Ammon's horn (tissue), 1 donor: ENCODE data around the gene CAPN12.
"Not testable (repeated sequence)": the region's sequence is repeated elsewhere in the genome, so short reads cannot be mapped to it uniquely, and the experiment has no call there.

ENCODE experiments used
- DNase-seq: peaks from one replicate; pipeline ENCODE4 v3.0.0-alpha.2; 2016; ENCODE audit warnings: low spot score

CAPN12 gene, protein sequence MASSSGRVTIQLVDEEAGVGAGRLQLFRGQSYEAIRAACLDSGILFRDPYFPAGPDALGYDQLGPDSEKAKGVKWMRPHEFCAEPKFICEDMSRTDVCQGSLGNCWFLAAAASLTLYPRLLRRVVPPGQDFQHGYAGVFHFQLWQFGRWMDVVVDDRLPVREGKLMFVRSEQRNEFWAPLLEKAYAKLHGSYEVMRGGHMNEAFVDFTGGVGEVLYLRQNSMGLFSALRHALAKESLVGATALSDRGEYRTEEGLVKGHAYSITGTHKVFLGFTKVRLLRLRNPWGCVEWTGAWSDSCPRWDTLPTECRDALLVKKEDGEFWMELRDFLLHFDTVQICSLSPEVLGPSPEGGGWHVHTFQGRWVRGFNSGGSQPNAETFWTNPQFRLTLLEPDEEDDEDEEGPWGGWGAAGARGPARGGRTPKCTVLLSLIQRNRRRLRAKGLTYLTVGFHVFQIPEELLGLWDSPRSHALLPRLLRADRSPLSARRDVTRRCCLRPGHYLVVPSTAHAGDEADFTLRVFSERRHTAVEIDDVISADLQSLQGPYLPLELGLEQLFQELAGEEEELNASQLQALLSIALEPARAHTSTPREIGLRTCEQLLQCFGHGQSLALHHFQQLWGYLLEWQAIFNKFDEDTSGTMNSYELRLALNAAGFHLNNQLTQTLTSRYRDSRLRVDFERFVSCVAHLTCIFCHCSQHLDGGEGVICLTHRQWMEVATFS

DNA sequence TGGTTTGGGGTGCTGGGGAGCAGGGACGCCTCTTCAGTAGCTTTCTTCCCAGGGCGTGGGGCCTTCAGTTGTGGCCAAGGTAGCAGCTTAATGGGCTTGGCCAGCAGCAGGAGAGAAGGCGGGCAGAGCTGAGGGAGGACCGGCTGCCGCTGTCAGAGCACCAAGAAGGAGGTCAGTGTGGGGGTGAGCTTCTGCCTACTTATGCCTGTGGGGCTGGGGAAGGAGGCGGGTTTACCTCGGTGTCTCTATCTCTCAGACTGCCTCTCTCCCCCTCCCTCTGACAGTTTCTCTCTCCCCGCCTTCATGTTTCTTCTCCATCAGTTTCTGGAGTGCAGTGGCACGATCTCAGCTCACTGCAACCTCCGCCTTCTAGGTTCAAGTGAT is at the start of gene CAPN12:
TSS of gene CAPN12 (minus strand) at position 177 of the 384 bp plus-strand sequence. CDS start 309 bp downstream, outside the sequence.
- DNase-seq = no peak

DNA sequence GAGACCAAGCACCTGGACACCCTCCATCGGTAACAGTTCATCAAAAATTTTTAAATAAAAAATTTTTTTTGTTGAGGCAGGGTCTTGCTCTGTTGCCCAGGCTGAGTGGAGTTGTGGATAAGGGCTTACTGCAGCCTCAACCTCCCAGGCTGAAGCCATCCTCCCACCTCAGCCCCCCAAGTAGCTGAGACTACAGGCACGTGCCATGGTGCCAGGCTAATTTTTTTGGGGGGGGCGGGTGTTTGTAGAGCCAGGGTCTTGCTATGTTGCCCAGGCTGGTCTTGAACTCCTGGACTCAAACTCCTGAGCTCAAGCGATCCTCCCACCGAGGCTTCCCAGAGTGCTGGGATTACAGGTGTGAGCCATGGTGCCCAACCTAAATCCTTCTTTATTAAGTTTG is 49.4 kb upstream of the CAPN12 start:
- no peak for DNase-seq

DNA sequence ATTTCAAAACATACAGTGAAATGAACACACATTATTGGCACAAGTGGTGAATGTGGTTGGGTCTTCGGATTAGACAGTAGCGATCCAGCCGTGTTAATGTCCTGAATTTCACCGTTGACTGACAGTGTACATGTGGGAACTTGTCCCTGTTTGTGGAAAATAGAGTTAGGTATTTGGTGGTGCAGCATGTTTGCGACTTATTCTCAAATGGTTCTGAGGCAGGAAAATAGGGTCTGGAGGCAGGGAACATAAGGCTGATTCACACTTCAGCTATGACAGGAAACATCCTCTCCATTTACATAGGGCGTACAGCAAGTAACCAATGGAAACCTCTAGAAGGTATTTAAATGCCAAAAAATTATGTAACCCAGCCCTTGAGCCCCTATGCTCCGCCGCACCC is 48.9 kb upstream of the CAPN12 start:
- DNase-seq = no peak

DNA sequence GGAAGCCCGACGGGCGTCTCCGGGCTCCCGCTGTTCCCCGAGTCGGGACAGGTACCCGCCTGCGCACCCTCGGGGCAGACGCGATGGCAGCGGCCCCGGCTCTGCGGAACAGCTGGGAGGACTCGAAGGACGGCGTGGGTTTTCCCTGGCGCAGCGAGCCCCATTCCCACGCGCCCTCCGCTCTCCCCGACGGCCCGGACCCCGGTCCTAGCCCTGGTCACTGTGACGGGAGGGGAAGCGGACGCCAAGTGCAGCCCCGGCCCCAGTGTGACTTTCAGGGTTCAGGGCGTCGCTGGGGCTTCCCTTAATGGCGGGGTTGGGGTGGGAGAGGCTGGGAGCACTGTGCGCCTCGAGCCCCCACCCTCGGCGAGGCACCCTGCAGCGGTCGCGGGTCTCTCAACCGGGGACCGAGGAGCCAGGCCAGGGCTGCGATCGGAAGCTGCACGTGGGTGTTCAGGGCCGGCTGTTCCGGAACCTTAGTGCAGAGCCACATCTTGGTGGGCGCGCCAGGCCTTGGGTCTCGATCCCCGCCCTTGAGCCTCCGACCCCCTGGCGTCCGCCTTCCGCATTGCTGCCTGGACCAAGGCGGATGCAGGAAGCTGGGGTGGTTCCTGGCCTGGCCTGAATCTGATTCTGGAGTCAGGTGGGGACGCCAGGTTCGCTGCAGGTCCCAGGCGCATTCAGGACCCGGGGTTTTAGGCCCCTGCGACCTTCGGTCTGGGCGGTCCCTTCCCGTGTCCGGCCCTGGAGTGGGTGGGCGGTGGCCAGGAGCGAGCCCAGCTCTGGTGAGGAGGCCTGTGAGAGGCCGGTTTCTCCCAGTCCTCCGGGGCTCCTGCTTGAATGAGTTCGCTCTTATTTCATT is 48.2 kb upstream of the CAPN12 start:
- no peak for DNase-seq

DNA sequence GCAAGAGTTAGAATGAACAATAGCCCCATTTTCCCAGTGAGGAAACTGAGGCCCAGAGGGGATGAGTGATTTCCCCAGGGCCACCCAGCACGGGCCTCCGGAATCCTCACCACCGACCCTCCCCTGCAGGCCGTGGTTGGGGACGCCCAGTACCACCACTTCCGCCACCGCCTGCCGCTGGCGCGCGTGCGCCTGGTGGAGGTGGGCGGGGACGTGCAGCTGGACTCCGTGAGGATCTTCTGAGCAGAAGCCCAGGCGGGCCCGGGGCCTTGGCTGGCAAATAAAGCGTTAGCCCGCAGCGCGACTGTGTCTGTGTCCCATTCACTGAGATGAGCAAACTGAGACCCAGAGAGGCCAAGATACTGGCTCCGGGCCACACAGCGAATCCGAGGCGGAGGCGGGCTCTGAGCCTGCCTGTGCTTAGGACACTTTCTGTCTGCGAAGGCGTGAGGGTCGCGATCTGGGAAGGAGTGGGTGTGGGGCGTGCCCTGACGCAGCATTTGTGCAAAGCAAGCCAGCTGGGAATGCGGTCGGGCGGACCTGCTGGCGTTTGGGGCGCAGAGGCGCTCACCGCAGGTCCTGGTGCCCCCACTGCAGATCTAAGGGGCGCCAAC is 47.3 kb upstream of the CAPN12 start:
- not testable (repeated sequence) for DNase-seq

DNA sequence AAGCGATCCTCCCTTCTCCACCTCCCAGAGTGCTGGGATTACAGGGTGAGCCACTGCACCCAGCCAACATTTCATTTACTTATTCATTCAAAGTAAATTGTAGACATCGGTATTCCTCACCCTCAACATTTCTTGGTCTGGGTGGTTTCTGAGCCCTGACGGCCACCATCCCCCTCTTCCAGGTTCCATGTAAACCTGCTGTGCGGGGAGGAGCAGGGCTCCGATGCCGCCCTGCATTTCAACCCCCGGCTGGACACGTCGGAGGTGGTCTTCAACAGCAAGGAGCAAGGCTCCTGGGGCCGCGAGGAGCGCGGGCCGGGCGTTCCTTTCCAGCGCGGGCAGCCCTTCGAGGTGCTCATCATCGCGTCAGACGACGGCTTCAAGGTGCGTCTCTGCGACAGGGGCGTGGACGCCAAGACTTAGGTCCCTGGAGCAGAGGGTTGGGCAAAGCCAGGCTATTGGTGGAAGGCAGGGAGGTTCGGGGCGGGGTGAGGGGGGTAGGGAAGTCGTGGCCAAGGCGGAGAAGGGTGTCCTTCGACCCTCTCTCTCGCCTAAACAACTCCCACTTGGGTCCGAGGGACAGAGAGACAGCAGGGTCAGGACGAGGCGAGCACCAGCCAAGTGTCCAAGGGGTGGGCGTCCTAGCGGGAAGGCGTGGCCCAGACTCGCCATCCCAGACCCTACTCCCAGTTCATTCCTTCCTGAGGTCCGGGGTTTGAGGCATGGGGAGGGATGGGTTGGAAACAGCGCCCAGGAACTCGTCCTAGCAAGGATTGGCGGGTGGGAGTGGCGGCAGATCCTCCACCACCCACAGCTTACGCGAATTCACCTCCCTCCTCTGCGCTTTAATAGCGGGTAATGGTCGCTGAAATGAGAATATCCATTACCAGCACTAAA is 46.5 kb upstream of the CAPN12 start:
- DNase-seq = not testable (repeated sequence)

DNA sequence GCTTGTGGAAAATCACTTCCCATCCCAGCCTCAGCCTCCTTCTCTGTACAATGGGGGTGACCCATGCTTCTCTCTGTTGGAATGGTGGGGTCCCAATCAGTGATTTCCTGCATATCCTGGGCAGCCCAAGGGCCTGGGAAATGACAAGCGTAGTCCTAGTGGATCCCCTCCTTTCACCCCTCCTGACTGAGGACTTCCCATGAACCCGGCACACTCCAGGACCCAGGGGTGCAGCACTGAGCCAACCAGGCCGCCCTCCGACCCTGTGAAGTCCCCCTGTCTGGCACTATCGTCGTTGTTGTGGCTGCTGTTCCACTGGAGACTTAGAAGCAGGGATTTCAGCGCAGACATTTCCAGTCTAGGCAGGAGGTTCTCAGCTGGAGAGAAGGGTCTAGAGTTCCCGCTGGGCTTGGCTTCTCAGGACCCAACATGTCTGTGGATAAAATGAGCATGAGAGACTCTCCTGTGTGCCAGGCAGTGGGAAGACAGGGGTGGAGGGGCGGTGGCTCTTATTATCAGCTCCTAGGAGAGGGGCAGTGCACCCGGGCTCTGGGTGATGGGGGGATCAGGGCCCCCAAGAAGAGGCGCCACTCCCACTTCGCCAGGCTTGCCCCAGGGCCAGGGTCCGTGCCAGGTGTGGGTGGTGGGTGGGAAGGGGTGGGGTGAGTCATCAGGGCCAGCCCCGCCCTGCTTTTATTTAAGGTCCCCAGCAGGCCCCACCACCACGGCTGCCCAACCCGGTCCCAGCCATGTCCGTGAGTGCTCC is 44.4 kb upstream of the CAPN12 start, which contains the start of gene LGALS7B:
TSS of gene LGALS7B (plus strand) at position 723 of the 766 bp plus-strand sequence. CDS start at position 750, 27 bp downstream.
- no peak for DNase-seq

DNA sequence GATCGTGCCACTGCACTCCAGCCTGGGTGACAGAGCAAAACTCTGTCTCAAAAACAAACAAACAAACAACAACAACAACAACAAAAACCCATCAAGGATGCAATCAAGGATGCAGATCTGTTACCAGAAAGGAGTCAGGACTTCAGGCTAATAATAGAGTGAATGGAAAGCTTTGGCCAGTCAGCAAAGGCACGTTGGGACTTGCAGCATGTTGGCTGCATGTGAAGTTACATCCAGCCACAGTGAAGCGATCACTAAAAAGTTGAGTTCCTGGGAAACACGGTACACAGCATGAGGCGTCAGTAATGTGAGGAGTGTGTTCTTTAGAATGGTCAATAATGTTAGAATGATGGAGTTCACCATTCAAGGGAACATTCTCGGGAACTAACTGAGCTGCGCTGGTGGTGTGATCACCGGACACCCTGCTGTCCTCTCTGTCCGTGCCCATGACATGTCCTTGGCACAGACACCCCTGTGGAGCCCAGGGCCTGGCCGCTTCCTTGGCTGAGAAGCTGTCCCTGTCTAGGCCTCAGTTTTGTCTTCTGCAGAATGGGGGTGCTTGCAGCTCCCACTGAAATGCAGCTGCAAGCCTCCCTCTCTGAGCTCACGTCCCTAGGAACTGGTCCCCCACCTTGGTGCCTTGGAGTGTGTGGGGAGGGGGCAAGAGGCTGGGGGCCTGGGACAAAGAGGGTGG is 42.4 kb upstream of the CAPN12 start:
- no peak for DNase-seq

DNA sequence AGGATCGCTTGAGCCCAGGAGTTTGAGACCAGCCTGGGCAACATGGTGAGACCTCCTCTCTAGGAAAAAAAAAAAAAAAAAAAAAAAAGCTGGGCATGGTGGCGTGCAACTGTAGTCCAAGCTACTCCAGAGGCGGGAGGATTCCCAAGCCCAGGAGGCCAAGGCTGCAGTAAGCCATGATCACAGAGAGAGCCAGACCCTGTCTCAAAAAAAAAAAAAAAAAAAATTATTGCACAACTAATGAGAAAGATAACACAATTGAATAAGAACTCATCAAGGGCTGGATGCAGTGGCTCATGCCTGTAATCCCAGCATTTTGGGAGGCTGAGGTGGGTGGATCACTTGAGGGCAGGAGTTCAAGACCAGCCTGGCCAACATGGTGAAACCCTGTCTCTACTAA is 41.8 kb upstream of the CAPN12 start:
- DNase-seq = not testable (repeated sequence)

DNA sequence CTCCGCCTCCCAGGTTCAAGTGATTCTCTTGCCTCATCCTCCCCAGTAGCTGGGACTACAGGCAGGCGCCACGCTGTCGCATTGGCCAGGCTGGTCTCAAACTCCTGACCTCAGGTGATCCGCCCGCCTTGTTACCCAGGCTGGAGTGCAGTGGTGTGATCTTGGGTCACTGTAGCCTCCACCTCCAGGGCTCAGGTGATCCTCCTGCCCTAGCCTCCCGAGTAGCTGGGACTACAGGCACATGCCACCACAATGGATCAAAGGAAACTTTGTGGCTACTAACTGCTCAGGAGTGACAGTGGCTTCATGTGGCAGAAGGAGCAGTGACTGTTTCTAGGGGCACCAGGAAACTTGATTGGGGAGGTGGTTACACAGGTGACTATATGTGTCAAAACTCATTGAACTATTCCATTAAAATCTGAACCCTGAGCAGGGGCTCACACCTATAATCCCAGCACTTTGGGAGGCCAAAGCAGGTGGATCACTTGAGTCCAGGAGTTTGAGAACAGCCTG is 41.0 kb upstream of the CAPN12 start:
- DNase-seq = no peak

DNA sequence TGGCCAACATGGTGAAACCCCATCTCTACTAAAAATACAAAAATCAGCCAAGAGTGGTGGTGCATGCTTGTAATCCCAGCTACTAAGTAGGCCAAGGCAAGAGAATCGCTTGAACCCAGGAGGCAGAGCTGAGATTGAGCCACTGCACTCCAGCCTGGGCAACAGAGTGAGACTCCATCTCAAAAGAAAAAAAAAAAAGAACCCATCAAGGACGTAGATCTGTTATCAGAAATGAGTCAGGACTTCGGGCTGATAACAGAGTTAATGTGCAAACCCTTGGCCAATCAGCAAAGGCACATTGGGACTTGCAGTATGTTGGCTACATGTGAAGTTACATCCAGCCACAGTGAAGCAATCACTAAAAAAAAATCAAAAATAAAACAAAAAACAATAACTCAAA is 40.0 kb upstream of the CAPN12 start:
- DNase-seq = no peak

DNA sequence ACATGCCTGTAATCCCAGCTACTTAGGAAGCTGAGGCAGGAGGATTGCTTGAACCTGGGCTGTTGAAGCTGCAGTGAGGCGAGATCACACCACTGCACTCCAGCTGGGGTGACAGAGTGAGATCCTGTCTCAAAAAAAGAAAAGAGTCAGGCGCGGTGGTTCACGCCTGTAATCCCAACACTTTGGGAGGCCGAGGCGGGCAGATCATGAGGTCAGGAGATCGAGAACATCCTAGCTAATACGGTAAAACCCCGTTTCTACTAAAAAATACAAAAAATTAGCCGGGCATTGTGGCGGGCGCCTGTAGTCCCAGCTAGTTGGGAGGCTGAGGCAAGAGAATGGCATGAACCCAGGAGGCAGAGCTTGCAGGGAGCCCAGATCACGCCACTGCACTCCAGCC is 37.9 kb upstream of the CAPN12 start:
- DNase-seq = not testable (repeated sequence)

DNA sequence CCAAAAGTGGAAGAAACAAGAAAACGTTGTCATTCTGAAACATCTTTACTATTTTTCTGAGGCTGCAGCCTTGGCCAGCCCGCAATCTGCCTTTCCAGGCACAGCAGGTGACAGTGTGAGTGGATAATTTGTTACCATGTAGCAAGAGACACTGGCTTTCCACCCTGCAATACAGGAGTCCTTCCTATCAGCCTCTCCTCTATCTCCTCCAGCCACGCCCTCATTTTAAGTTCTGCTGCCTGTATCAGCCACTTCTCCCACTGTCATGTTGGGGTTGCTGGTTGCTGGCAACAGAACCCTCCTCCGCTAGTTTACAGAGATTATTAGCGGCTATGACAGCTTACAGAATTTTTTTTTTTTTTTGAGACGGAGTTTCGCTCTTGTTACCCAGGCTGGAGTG is 36.8 kb upstream of the CAPN12 start:
- no peak for DNase-seq

DNA sequence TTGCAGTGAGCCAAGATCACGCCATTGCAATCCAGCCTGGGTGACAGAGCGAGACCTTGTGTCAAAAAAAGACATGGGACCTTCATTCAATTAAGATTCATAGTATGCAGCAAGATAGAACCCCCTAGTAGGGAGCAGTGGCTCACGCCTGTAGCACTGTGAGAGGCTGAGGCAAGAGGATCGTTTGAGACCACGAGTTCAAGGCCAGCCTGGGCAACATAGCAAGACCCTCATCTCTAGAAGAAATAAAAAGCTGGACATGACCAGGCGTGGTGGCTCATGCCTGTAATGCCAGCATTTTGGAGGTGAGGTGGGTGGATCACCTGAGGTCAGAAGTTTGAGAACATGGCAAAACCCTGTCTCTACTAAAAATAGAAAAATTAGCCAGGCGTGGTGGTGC is 36.2 kb upstream of the CAPN12 start:
- no peak for DNase-seq

DNA sequence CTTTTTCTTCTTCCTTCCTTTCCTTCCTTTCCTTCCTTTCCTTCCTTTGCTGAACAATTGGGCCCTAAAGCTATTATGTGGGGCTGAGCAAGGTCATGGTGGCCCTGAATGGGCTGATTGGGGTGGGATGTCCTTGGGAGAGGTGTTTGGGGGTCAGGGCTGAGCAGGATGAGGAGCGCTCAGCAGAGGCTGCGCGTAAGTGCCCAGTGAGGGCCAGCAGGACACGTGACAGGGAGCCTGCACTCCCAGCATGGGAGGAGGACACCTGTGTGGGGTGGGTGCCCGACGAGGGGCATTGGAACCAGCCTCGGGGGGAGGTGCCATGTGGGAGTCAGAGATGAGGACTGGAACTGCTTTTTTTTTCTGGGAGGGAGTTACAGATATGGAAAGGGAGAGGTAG is 34.5 kb upstream of the CAPN12 start:
- DNase-seq = no peak

DNA sequence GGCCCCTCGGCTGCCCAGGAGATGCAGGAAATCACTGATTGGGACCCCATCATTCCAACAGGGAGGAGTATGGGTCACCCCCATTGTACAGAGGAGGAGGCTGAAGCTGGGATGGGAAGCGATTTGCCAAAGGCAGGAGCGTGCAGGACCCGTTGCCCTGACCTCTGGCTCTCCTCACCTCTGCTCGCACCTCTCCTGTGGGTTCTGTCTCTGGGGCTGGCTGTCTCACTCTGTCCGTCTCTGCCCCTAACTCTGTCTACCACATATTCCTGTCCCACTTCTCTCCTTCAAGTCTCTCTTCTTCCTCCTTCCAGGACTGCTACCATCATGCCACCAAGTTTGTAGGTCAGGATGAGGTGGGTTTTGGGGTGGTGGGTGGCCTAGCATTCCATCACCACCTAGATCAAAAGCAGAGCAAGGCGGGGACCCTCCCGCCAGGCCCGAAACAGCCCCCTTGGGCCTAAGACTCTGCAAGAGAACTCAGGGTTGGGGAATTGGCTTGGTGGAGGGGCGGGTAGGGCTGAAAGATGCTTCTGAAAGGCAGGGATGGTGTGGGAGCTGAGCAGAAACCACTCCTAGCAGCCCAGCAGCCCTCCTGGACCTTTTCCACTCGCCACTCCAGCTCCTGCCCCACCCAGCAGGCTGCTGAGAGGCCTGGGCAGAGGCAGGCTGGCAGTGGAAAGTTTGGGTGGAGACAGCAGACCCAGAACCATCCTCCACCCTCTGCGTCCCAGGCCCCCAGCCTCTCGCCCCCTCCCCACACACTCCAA is 30.1 kb upstream of the CAPN12 start:
- DNase-seq = no peak

DNA sequence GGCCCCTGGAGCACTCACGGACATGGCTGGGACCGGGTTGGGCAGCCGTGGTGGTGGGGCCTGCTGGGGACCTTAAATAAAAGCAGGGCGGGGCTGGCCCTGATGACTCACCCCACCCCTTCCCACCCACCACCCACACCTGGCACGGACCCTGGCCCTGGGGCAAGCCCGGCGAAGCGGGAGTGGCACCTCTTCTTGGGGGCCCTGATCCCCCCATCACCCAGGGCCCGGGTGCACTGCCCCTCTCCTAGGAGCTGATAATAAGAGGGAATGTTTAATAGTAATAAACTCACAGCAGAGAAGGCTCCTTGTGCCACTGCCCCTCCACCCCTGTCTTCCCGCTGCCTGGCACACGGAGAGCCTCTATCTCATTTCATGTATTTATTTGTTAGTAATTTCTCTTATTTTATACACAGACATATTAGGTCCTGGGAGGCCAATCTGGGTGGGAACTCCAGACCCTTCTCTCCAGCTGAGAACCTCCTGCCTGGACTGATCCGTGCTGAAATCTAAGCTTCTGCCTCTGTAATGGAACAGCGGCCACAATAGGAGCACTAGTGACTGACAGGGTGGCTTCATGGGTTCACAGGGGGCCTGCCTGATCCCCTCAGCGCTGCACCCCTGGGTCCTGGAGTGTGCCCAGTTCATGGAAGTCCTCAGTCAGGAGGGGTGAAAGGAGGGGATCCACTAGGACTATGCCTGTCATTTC is 29.3 kb upstream of the CAPN12 start, which contains the start of gene LGALS7:
TSS of gene LGALS7 (minus strand) at position 49 of the 709 bp plus-strand sequence. CDS start at position 24, 25 bp downstream.
- DNase-seq = no peak

DNA sequence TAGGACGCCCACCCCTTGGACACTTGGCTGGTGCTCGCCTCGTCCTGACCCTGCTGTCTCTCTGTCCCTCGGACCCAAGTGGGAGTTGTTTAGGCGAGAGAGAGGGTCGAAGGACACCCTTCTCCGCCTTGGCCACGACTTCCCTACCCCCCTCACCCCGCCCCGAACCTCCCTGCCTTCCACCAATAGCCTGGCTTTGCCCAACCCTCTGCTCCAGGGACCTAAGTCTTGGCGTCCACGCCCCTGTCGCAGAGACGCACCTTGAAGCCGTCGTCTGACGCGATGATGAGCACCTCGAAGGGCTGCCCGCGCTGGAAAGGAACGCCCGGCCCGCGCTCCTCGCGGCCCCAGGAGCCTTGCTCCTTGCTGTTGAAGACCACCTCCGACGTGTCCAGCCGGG is 27.3 kb upstream of the CAPN12 start:
- DNase-seq = not testable (repeated sequence)
